ENCODE data around the gene NDOR1. TPM values are rescaled to one million over a fixed set of nuclear protein-coding genes. Genes with fewer than 3 reads are reported as not detected.

The NDOR1 gene
- total and polyA plus RNA-seq, 2 donors (not counting 3 experiments of a cell fraction or from before 2014, with no cell fraction given): 13.5 to 26.7 TPM

- no peak overlapping the region for H3K4me3 ChIP-seq (replicated peaks in 1 of 3; ENCODE audit: insufficient read depth in 1 of 3, low read depth in 1 of 3, low read length in 3 of 3)
- peaks cover 12% of the 10 kb centered on the region for H3K4me1 ChIP-seq (ENCODE audit: control insufficient read depth, extremely low read depth, insufficient read depth, low read length)
- no peaks in the 10 kb centered on the region for H3K27me3 ChIP-seq (ENCODE audit: control insufficient read depth in 2 of 2, insufficient read depth in 2 of 2, low read length in 2 of 2)
- H3K27ac ChIP-seq (ENCODE audit: insufficient read depth, low read depth, low read length): no peak overlapping the region
- intact Hi-C loops (cut with micrococcal nuclease) (no loop called here), dilution Hi-C loops (cut with MboI; ENCODE audit: extremely low pct_ligation_motif_present, low sequenced_read_pairs) (no loop called here)
- no TSS peak for BruUV-seq (replicated peaks)
- no peak overlapping the region for H2AFZ ChIP-seq (ENCODE audit: low read depth, low read length)
- POLR2A ChIA-PET: no interaction called here
- no peak for DNase-seq (ENCODE audit: low read depth, low spot score)
- H3K9ac ChIP-seq (replicated peaks; ENCODE audit: extremely low read depth, insufficient read depth, low read length): no peak overlapping the region
- H3K79me2 ChIP-seq (ENCODE audit: control insufficient read depth, insufficient read depth, low read length): peaks cover 13% of the 10 kb centered on the region
- H3K4me2 ChIP-seq (ENCODE audit: insufficient read depth, low read length): no peak overlapping the region
- FAIRE-seq: no peak
- peaks cover 6 to 16% of the 10 kb centered on the region in 2 experiments for H3K36me3 ChIP-seq (ENCODE audit: control insufficient read depth in 2 of 2, extremely low read depth in 1 of 2, insufficient read depth in 2 of 2, low read length in 2 of 2)
- H4K20me1 ChIP-seq (replicated peaks; ENCODE audit: control insufficient read depth, extremely low read depth, insufficient read depth, low read length): no peaks in the 10 kb centered on the region
- H3K9me3 ChIP-seq (replicated peaks; ENCODE audit: control insufficient read depth, insufficient read depth, low read length): no peaks in the 10 kb centered on the region
- no peaks in the 10 kb centered on the region for H3K9me1 ChIP-seq (replicated peaks; ENCODE audit: control insufficient read depth, extremely low read depth, insufficient read depth, low read length)
- no peak for TF ChIP-seq POLR2A (IDR thresholded peaks at IDR 0.05; ENCODE audit: low read depth, low read length)
- TF ChIP-seq, protein P1, sequence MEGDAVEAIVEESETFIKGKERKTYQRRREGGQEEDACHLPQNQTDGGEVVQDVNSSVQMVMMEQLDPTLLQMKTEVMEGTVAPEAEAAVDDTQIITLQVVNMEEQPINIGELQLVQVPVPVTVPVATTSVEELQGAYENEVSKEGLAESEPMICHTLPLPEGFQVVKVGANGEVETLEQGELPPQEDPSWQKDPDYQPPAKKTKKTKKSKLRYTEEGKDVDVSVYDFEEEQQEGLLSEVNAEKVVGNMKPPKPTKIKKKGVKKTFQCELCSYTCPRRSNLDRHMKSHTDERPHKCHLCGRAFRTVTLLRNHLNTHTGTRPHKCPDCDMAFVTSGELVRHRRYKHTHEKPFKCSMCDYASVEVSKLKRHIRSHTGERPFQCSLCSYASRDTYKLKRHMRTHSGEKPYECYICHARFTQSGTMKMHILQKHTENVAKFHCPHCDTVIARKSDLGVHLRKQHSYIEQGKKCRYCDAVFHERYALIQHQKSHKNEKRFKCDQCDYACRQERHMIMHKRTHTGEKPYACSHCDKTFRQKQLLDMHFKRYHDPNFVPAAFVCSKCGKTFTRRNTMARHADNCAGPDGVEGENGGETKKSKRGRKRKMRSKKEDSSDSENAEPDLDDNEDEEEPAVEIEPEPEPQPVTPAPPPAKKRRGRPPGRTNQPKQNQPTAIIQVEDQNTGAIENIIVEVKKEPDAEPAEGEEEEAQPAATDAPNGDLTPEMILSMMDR (IDR thresholded peaks at IDR 0.05; ENCODE audit: extremely low read depth in 1 of 2, insufficient read depth in 1 of 2, low read depth in 1 of 2, low read length in 2 of 2): no peak
- TF ChIP-seq FOS (IDR thresholded peaks at IDR 0.05; ENCODE audit: borderline replicate concordance, insufficient read depth, low read length): no peak
- no peak for TF ChIP-seq JUN (IDR thresholded peaks at IDR 0.05; ENCODE audit: borderline replicate concordance, insufficient read depth, insufficient read length, low read depth)
- TF ChIP-seq GATA2 (IDR thresholded peaks at IDR 0.05; ENCODE audit: insufficient read depth, insufficient read length, low read depth, low read length): no peak
- TF ChIP-seq, protein P2, sequence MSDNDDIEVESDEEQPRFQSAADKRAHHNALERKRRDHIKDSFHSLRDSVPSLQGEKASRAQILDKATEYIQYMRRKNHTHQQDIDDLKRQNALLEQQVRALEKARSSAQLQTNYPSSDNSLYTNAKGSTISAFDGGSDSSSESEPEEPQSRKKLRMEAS (IDR thresholded peaks at IDR 0.05; ENCODE audit: insufficient read depth, insufficient read length): no peak
- no peak for TF ChIP-seq EZH2 (IDR thresholded peaks at IDR 0.05; ENCODE audit: borderline replicate concordance, low read depth, low read length, severe bottlenecking)
- no peak for TF ChIP-seq POLR2AphosphoS5 (IDR thresholded peaks at IDR 0.05; ENCODE audit: insufficient read depth, low read depth, low read length)
- CTCF ChIA-PET: interaction anchor here (1.1 to 1.6 kb wide), 3 partner anchors 11 to 14 kb away, joined by 3 to 9 read pairs (median 7); no protein-coding TSS in a partner anchor
Observed at GRCh38 chr9:137247135-137247915, 41.8 kb downstream of the NDOR1 start.

Data from endothelial cell of umbilical vein (primary cell).